ENCODE results near the gene RPS3. TPM values are rescaled to one million over a fixed set of nuclear protein-coding genes. Genes with fewer than 3 reads are reported as not detected.
"Not testable (repeated sequence)": the region's sequence is repeated elsewhere in the genome, so short reads cannot be mapped to it uniquely, and the experiment has no call there.

Gene RPS3
- polyA plus RNA-seq (ENCODE audit: insufficient read length in 12 of 12), result 1,000 to 10,000 TPM in 11 of 12 donors, not detected in 1; 2,672 to 3,446 (median 2,942) TPM
- long read RNA-seq, donor 1, transcript RPS3-209 (7 exons, 1,306 nt), result minor isoform, 7 of 2,998 reads
- long read RNA-seq, donor 1, transcript RPS3-217 (7 exons, 2,097 nt), result major isoform, 1,863 of 2,998 reads
- long read RNA-seq, donor 1, transcript RPS3-214 (4 exons, 1,878 nt), result minor isoform, 8 of 2,998 reads
- long read RNA-seq, donor 1, transcript RPS3-203 (6 exons, 866 nt), result minor isoform, 97 of 2,998 reads
- long read RNA-seq, donor 1, partial matches to known transcripts, result 869 of 2,998 reads
- long read RNA-seq, donor 1, other reads (novel, unspliced or antisense), result 141 of 2,998 reads
- long read RNA-seq, donor 2, transcript RPS3-214 (4 exons, 1,878 nt), result minor isoform, 31 of 3,283 reads
- long read RNA-seq, donor 2, transcript RPS3-203 (6 exons, 866 nt), result minor isoform, 162 of 3,283 reads
- long read RNA-seq, donor 2, transcript RPS3-209 (7 exons, 1,306 nt), result minor isoform, 13 of 3,283 reads
- long read RNA-seq, donor 2, transcript RPS3-217 (7 exons, 2,097 nt), result major isoform, 1,808 of 3,283 reads
- long read RNA-seq, donor 2, partial matches to known transcripts, result 1,035 of 3,283 reads
- long read RNA-seq, donor 2, other reads (novel, unspliced or antisense), result 214 of 3,283 reads
- long read RNA-seq, donor 3, transcript RPS3-217 (7 exons, 2,097 nt), result major isoform, 860 of 1,312 reads
- long read RNA-seq, donor 3, transcript RPS3-202 (6 exons, 903 nt), result minor isoform, 5 of 1,312 reads
- long read RNA-seq, donor 3, transcript RPS3-214 (4 exons, 1,878 nt), result minor isoform, 7 of 1,312 reads
- long read RNA-seq, donor 3, transcript RPS3-203 (6 exons, 866 nt), result minor isoform, 56 of 1,312 reads
- long read RNA-seq, donor 3, partial matches to known transcripts, result 317 of 1,312 reads
- long read RNA-seq, donor 3, other reads (novel, unspliced or antisense), result 59 of 1,312 reads
- long read RNA-seq, donor 4, transcript RPS3-217 (7 exons, 2,097 nt), result major isoform, 660 of 1,056 reads
- long read RNA-seq, donor 4, transcript RPS3-203 (6 exons, 866 nt), result minor isoform, 49 of 1,056 reads
- long read RNA-seq, donor 4, transcript RPS3-214 (4 exons, 1,878 nt), result minor isoform, 5 of 1,056 reads
- long read RNA-seq, donor 4, partial matches to known transcripts, result 294 of 1,056 reads
- long read RNA-seq, donor 4, other reads (novel, unspliced or antisense), result 40 of 1,056 reads
- long read RNA-seq, donor 5, result 0 reads
- long read RNA-seq, donor 6, transcript RPS3-214 (4 exons, 1,878 nt), result minor isoform, 9 of 1,867 reads
- long read RNA-seq, donor 6, transcript RPS3-203 (6 exons, 866 nt), result minor isoform, 57 of 1,867 reads
- long read RNA-seq, donor 6, transcript RPS3-202 (6 exons, 903 nt), result minor isoform, 6 of 1,867 reads
- long read RNA-seq, donor 6, transcript RPS3-217 (7 exons, 2,097 nt), result major isoform, 1,224 of 1,867 reads
- long read RNA-seq, donor 6, partial matches to known transcripts, result 531 of 1,867 reads
- long read RNA-seq, donor 6, other reads (novel, unspliced or antisense), result 30 of 1,867 reads
- long read RNA-seq, donor 7, transcript RPS3-203 (6 exons, 866 nt), result minor isoform, 86 of 1,315 reads
- long read RNA-seq, donor 7, transcript RPS3-202 (6 exons, 903 nt), result minor isoform, 8 of 1,315 reads
- long read RNA-seq, donor 7, transcript RPS3-214 (4 exons, 1,878 nt), result minor isoform, 8 of 1,315 reads
- long read RNA-seq, donor 7, transcript RPS3-217 (7 exons, 2,097 nt), result major isoform, 787 of 1,315 reads
- long read RNA-seq, donor 7, partial matches to known transcripts, result 325 of 1,315 reads
- long read RNA-seq, donor 7, other reads (novel, unspliced or antisense), result 92 of 1,315 reads
- long read RNA-seq, donor 8, transcript RPS3-209 (7 exons, 1,306 nt), result minor isoform, 12 of 2,797 reads
- long read RNA-seq, donor 8, transcript RPS3-217 (7 exons, 2,097 nt), result major isoform, 1,946 of 2,797 reads
- long read RNA-seq, donor 8, transcript RPS3-203 (6 exons, 866 nt), result minor isoform, 134 of 2,797 reads
- long read RNA-seq, donor 8, transcript RPS3-214 (4 exons, 1,878 nt), result minor isoform, 16 of 2,797 reads
- long read RNA-seq, donor 8, partial matches to known transcripts, result 518 of 2,797 reads
- long read RNA-seq, donor 8, other reads (novel, unspliced or antisense), result 155 of 2,797 reads
- long read RNA-seq, donor 9, transcript RPS3-202 (6 exons, 903 nt), result minor isoform, 5 of 1,484 reads
- long read RNA-seq, donor 9, transcript RPS3-217 (7 exons, 2,097 nt), result major isoform, 971 of 1,484 reads
- long read RNA-seq, donor 9, transcript RPS3-214 (4 exons, 1,878 nt), result minor isoform, 7 of 1,484 reads
- long read RNA-seq, donor 9, transcript RPS3-203 (6 exons, 866 nt), result minor isoform, 78 of 1,484 reads
- long read RNA-seq, donor 9, partial matches to known transcripts, result 361 of 1,484 reads
- long read RNA-seq, donor 9, other reads (novel, unspliced or antisense), result 52 of 1,484 reads
- long read RNA-seq, donor 10, transcript RPS3-214 (4 exons, 1,878 nt), result minor isoform, 17 of 2,259 reads
- long read RNA-seq, donor 10, transcript RPS3-217 (7 exons, 2,097 nt), result major isoform, 1,623 of 2,259 reads
- long read RNA-seq, donor 10, transcript RPS3-209 (7 exons, 1,306 nt), result minor isoform, 13 of 2,259 reads
- long read RNA-seq, donor 10, transcript RPS3-203 (6 exons, 866 nt), result minor isoform, 100 of 2,259 reads
- long read RNA-seq, donor 10, partial matches to known transcripts, result 406 of 2,259 reads
- long read RNA-seq, donor 10, other reads (novel, unspliced or antisense), result 88 of 2,259 reads
- long read RNA-seq, donor 11, transcript RPS3-203 (6 exons, 866 nt), result minor isoform, 213 of 2,850 reads
- long read RNA-seq, donor 11, transcript RPS3-209 (7 exons, 1,306 nt), result minor isoform, 6 of 2,850 reads
- long read RNA-seq, donor 11, transcript RPS3-214 (4 exons, 1,878 nt), result minor isoform, 20 of 2,850 reads
- long read RNA-seq, donor 11, transcript RPS3-217 (7 exons, 2,097 nt), result major isoform, 1,704 of 2,850 reads
- long read RNA-seq, donor 11, partial matches to known transcripts, result 673 of 2,850 reads
- long read RNA-seq, donor 11, other reads (novel, unspliced or antisense), result 224 of 2,850 reads

- DNase-seq, result peak; percentile 94
Measured at GRCh38 chr11:75399344-75400145, at the start of gene RPS3. Gene RPS3 (plus strand): TSS chr11:75399518. CDS start chr11:75399548, 30 bp downstream.

GRCh38 chr11:75349521-75350116 is 49.7 kb upstream of the RPS3 start:
- no peak for DNase-seq

- DNase-seq, result no peak
Measured at GRCh38 chr11:75350122-75350742, 49.1 kb upstream of the RPS3 start.

- DNase-seq, result no peak
Measured at GRCh38 chr11:75350743-75351540, 48.4 kb upstream of the RPS3 start.

- no peak for DNase-seq
Measured at GRCh38 chr11:75351541-75351790, 47.9 kb upstream of the RPS3 start, which contains the start of gene ARRB1. Gene ARRB1 (minus strand): TSS chr11:75351661. CDS start chr11:75351607, 54 bp downstream.

GRCh38 chr11:75351791-75352587 is 47.3 kb upstream of the RPS3 start:
- DNase-seq, result peak; percentile 57

GRCh38 chr11:75352588-75353206 is 46.6 kb upstream of the RPS3 start:
- DNase-seq, result no peak

GRCh38 chr11:75355051-75355450 is 44.3 kb upstream of the RPS3 start:
- no peak for DNase-seq

GRCh38 chr11:75356613-75357012 is 42.7 kb upstream of the RPS3 start:
- DNase-seq, result no peak

- DNase-seq, result not testable (repeated sequence)
Measured at GRCh38 chr11:75362285-75362684, 37.0 kb upstream of the RPS3 start.

- no peak for DNase-seq
Measured at GRCh38 chr11:75365711-75366181, 33.6 kb upstream of the RPS3 start.

- DNase-seq, result not testable (repeated sequence)
Measured at GRCh38 chr11:75366826-75367225, 32.5 kb upstream of the RPS3 start.

- no peak for DNase-seq
Measured at GRCh38 chr11:75369560-75370255, 29.6 kb upstream of the RPS3 start.

All from muscle of arm (tissue), 14 donors.